Lung (tissue), 12 donors: ENCODE data around the gene BRCA1. TPM values are rescaled to one million over a fixed set of nuclear protein-coding genes. Genes with fewer than 3 reads are reported as not detected.

Source experiments
- ATAC-seq: fragments of 200-7000 bp; cut with Tn5 transposase; one replicate; pipeline ENCODE4 v1.9.1; 2020; ENCODE audit warnings: moderate number of reproducible peaks; ENCODE audit not compliant: insufficient read depth, low FRiP score
- DNase-seq, 3 donors: peaks; one replicate each; pipeline ENCODE4 v3.0.0-alpha.2; 2013 to 2017
- H3K27ac ChIP-seq, 2 donors: one replicate each; pipeline ENCODE4 v1.5.1; 2013; ENCODE audit warnings: mild to moderate bottlenecking in 2 of 2, moderate library complexity in 2 of 2, control low read depth in 1 of 2, inconsistent platforms in 1 of 2, low read depth in 1 of 2, low read length in 1 of 2
- H3K27me3 ChIP-seq, 3 donors: one replicate each; pipeline ENCODE4 v1.5.1; 2013; ENCODE audit warnings: low read length in 2 of 3; ENCODE audit not compliant: control insufficient read depth in 3 of 3, insufficient read depth in 3 of 3
- H3K36me3 ChIP-seq, 4 donors: one replicate each; pipeline ENCODE4 v1.5.1; 2013; ENCODE audit warnings: low read length in 4 of 4, mild to moderate bottlenecking in 1 of 4, moderate library complexity in 1 of 4; ENCODE audit not compliant: control insufficient read depth in 4 of 4, insufficient read depth in 4 of 4
- H3K4me1 ChIP-seq, 5 donors: one replicate each; pipeline ENCODE4 v1.5.1; 2013; ENCODE audit warnings: low read length in 5 of 5, mild to moderate bottlenecking in 2 of 5, moderate library complexity in 1 of 5; ENCODE audit not compliant: control insufficient read depth in 5 of 5, insufficient read depth in 5 of 5
- H3K4me3 ChIP-seq: one replicate; pipeline ENCODE4 v1.5.1; 2013; ENCODE audit warnings: mild to moderate bottlenecking, control low read depth, moderate library complexity
- H3K9ac ChIP-seq, 2 donors: one replicate each; pipeline ENCODE4 v1.5.1; 2013; ENCODE audit warnings: low read length in 2 of 2, control low read depth in 1 of 2; ENCODE audit not compliant: insufficient read depth in 1 of 2
- H3K9me3 ChIP-seq, 4 donors: one replicate each; pipeline ENCODE4 v1.5.1; 2013; ENCODE audit warnings: low read length in 3 of 4, mild to moderate bottlenecking in 1 of 4, moderate library complexity in 1 of 4; ENCODE audit not compliant: control insufficient read depth in 4 of 4, insufficient read depth in 3 of 4
- WGBS, 2 donors: extraction: QIAGEN DNeasy Blood & Tissue Kit; methylation state at CpG; one replicate each; pipeline ENCODE4 v1.1.7; 2013; 5-methylcytosine and 5-hydroxymethylcytosine counted together
- polyA plus RNA-seq, 2 donors: library from polyadenylated mRNA; stranded (reverse); fragments of 200-250 nt; gene quantifications; one replicate each; pipeline ENCODE4 v1.2.1, GENCODE V29; 2013
- total RNA-seq, 2 donors: library from RNA; depleted of rRNA in 1 of 2; stranded (reverse); fragments of >200 nt in 1 of 2; gene quantifications; one replicate each; pipeline ENCODE4 v1.2.1, GENCODE V29; 2014 to 2021
- TF ChIP-seq, protein P1 (sequence below): IDR thresholded peaks from 2 replicates; pipeline ENCODE4 v1.5.1; 2012; ENCODE audit warnings: mild to moderate bottlenecking; ENCODE audit errors: control extremely low read depth, extremely low read depth
- donor health status: control.
- donor health status: control.
- donor health status: Bipolar disorder and iron deficiency.
- donor health status: healthy.
- donor health status: DM: yes; HTN: yes; CAD: no.

The BRCA1 gene
- total and polyA plus RNA-seq, 4 donors, result 2.0 to 15.7 (median 6.0) TPM

GRCh38 chr17:43051969-43052368 is 73.2 kb downstream of the BRCA1 start:
- Histone ChIP-seq H3K4me1 (no peaks in the 10 kb centered on the region), H3K27ac (no peak overlapping the region), H3K36me3 (peaks cover 3 to 9% (median 5%) of the 10 kb centered on the region in 4 donors), H3K9me3 (no peaks in the 10 kb centered on the region), H3K9ac (no peak overlapping the region), H3K4me3 (no peak overlapping the region), H3K27me3 (no peaks in the 10 kb centered on the region)
- no peak for DNase-seq
- no peak for ATAC-seq
- whole genome bisulfite sequencing, 2 donors, result 95% methylated on average over 1 of the region's 1 CpG
- TF ChIP-seq, protein P1, sequence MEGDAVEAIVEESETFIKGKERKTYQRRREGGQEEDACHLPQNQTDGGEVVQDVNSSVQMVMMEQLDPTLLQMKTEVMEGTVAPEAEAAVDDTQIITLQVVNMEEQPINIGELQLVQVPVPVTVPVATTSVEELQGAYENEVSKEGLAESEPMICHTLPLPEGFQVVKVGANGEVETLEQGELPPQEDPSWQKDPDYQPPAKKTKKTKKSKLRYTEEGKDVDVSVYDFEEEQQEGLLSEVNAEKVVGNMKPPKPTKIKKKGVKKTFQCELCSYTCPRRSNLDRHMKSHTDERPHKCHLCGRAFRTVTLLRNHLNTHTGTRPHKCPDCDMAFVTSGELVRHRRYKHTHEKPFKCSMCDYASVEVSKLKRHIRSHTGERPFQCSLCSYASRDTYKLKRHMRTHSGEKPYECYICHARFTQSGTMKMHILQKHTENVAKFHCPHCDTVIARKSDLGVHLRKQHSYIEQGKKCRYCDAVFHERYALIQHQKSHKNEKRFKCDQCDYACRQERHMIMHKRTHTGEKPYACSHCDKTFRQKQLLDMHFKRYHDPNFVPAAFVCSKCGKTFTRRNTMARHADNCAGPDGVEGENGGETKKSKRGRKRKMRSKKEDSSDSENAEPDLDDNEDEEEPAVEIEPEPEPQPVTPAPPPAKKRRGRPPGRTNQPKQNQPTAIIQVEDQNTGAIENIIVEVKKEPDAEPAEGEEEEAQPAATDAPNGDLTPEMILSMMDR, result no peak

DNA sequence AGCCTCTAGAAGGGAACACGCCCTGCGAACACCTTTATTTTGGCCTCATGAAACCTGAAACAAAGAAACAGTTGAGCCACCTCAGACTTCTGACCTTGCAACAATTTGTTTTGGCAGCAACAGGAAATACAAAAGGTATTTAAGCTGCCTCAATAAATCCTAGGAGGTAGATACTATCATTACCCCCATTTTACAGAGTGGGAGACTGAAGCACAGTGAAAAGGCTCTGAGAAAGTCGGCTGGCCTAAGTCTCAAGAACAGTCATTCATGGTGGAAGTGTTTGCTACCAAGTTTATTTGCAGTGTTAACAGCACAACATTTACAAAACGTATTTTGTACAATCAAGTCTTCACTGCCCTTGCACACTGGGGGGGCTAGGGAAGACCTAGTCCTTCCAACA is 81.1 kb downstream of the BRCA1 start:
- ATAC-seq (no peak), DNase-seq (no peak)
- no peak overlapping the region for H3K27ac ChIP-seq
- peaks cover 0 to 3% (median 0%) of the 10 kb centered on the region in 4 donors for H3K36me3 ChIP-seq
- no peak overlapping the region for H3K9ac ChIP-seq
- no peaks in the 10 kb centered on the region for H3K9me3 ChIP-seq
- no peak overlapping the region for H3K4me3 ChIP-seq
- WGBS, 2 donors, result 92 to 93% methylated on average over 4 of the region's 4 CpGs
- no peaks in the 10 kb centered on the region for H3K4me1 ChIP-seq
- TF ChIP-seq, protein P1, result no peak
- no peaks in the 10 kb centered on the region for H3K27me3 ChIP-seq

- DNase-seq (no peak), ATAC-seq (no peak)
- TF ChIP-seq, protein P1, result no peak
- H3K9me3 ChIP-seq, result no peaks in the 10 kb centered on the region
- H3K9ac ChIP-seq, result no peak overlapping the region
- H3K4me3 ChIP-seq, result no peak overlapping the region
- H3K27ac ChIP-seq, result no peak overlapping the region
- no peaks in the 10 kb centered on the region for H3K36me3 ChIP-seq
- H3K4me1 ChIP-seq, result no peaks in the 10 kb centered on the region
- no peaks in the 10 kb centered on the region for H3K27me3 ChIP-seq
These were observed 81.9 kb downstream of the BRCA1 start for GRCh38 chr17:43043307-43043706.

GRCh38 chr17:43042025-43042628 is 83.0 kb downstream of the BRCA1 start:
- no peaks in the 10 kb centered on the region for H3K27me3 ChIP-seq
- ATAC-seq (no peak), DNase-seq (no peak)
- H3K27ac ChIP-seq, result no peak overlapping the region
- H3K9me3 ChIP-seq, result no peaks in the 10 kb centered on the region
- no peaks in the 10 kb centered on the region for H3K36me3 ChIP-seq
- 83 to 84% methylated on average over 5 of the region's 5 CpGs for WGBS, 2 donors
- H3K9ac ChIP-seq, result no peak overlapping the region
- no peaks in the 10 kb centered on the region for H3K4me1 ChIP-seq
- TF ChIP-seq, protein P1, result no peak
- no peak overlapping the region for H3K4me3 ChIP-seq
